ENCODE data around the gene CDH11.

- TF ChIP-seq CTCF (IDR thresholded peaks at IDR 0.05; ENCODE audit: low read depth, low read length, poor library complexity, severe bottlenecking) (no peak), EZH2phosphoT487 (IDR thresholded peaks at IDR 0.05; ENCODE audit: borderline replicate concordance, low read length) (no peak)
These were observed 64.7 kb downstream of the CDH11 start for GRCh38 chr16:65057184-65057583.

Measured in DOHH2 (cell line).